ENCODE measurements around the gene CACHD1.
"Not testable (repeated sequence)": the region's sequence is repeated elsewhere in the genome, so short reads cannot be mapped to it uniquely, and the experiment has no call there.

CACHD1 gene

GRCh38 chr1:64715186-64715585 lies 245.3 kb downstream of the CACHD1 start:
- no peak for DNase-seq

- DNase-seq, result no peak
These were observed 251.2 kb downstream of the CACHD1 start for GRCh38 chr1:64721135-64721534.

- no peak for DNase-seq
These were observed 251.7 kb downstream of the CACHD1 start for GRCh38 chr1:64721576-64722145.

- DNase-seq, result no peak
These were observed 257.9 kb downstream of the CACHD1 start for GRCh38 chr1:64727861-64728260.

DNA sequence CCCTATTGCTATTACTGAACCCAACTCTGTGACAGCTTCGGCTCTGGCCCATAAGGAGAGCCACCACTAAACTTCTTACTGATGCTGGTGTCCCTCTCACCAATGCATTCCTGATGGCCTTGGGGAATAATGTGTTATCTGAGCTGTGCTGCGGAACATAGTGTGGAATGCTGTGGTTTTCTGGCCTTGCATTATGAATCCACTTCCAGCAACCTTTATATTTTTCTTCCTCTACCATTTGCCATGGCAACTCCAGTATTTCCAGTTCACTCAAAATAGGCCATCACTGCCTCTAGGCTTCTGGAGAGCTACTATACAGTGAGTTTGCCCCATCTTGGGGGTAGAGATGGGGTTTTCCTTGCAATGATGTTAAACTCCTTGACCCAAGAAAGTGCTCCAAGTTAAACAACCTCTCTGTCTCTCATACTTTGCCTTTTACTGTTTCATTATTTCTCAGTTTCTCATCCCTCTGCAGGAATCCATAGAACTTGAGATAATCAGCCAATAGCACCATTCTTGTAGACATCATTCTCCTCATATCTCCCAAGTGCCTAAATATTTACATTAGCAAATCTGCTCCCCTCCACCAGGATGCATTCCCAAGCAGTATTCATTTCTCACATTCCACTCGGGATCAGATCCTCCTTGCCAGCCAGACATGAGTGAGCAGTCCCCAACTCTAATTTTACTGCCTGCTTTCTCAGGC lies 263.8 kb downstream of the CACHD1 start:
- no peak for DNase-seq

- DNase-seq, result no peak
These were observed 264.3 kb downstream of the CACHD1 start for GRCh38 chr1:64734287-64734652.

DNA sequence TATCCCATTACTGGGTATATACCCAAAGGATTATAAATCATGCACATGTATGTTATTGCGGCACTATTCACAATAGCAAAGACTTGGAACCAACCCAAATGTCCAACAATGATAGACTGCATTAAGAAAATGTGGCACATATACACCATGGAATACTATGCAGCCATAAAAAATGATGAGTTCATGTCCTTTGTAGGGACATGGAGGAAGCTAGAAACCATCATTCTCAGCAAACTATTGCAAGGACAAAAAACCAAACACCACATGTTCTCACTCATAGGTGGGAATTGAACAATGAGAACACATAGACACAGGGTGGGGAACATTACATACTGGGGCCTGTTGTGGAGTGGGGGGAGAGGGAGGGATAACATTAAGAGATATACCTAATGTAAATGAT lies 270.8 kb downstream of the CACHD1 start:
- DNase-seq, result not testable (repeated sequence)
